Peyer's patch (tissue), 4 donors: ENCODE data around the gene GHRHR. TPM values are rescaled to one million over a fixed set of nuclear protein-coding genes. Genes with fewer than 3 reads are reported as not detected.

ENCODE experiments used
- DNase-seq, 3 donors: peaks; one replicate each; pipeline ENCODE4 v3.0.0-alpha.2; 2017 to 2019
- H3K27ac ChIP-seq, 4 donors: fragments of 200-600 bp; sonication (generic); one replicate each; pipeline ENCODE4 v1.5.1; 2016 to 2019
- H3K27me3 ChIP-seq, 2 donors: fragments of 200-600 bp; sonication (generic); one replicate each; pipeline ENCODE4 v1.5.1; 2019
- H3K36me3 ChIP-seq, 3 donors: fragments of 200-600 bp; sonication (generic); one replicate each; pipeline ENCODE4 v1.5.1; 2016 to 2019
- H3K4me1 ChIP-seq, 4 donors: fragments of 200-600 bp; sonication (generic); one replicate each; pipeline ENCODE4 v1.5.1; 2016 to 2019
- H3K4me3 ChIP-seq, 4 donors: fragments of 200-600 bp; sonication (generic); 1 replicate in 3 of 4; 2 replicates in 1 of 4; pipeline ENCODE4 v1.5.1; 2016 to 2019; ENCODE audit warnings: mild to moderate bottlenecking in 1 of 4
- H3K9me3 ChIP-seq, 4 donors: fragments of 200-600 bp; sonication (generic); one replicate each; pipeline ENCODE4 v1.5.1; 2016 to 2019; ENCODE audit warnings: mild to moderate bottlenecking in 1 of 4
- CTCF ChIP-seq, 6 experiments: fragments of 450-650 bp in 4 of 6; fragments of 200-600 bp in 2 of 6; sonication (generic) in 1 of 6; IDR thresholded peaks; one replicate each; pipeline ENCODE4 v1.5.1; 2017 to 2019; ENCODE audit warnings: antibody characterized with exemption in 6 of 6, mild to moderate bottlenecking in 3 of 6, moderate library complexity in 1 of 6
- POLR2A ChIP-seq, 2 donors: fragments of 450-650 bp; IDR thresholded peaks; one replicate each; pipeline ENCODE4 v1.5.1; 2017; ENCODE audit warnings: antibody characterized with exemption in 2 of 2, mild to moderate bottlenecking in 2 of 2, moderate library complexity in 2 of 2
- total RNA-seq, 4 donors: library from RNA; depleted of rRNA; stranded (reverse); fragments of >200 nt; gene quantifications; one replicate each; pipeline ENCODE4 v1.1.0, GENCODE V29; 2016

GHRHR gene
- total RNA-seq, 4 donors from 2014 or later = not detected

- no peaks in the 10 kb centered on the region for H3K36me3 ChIP-seq
- H3K27me3 ChIP-seq = no peaks in the 10 kb centered on the region
- no peak for DNase-seq
- no peaks in the 10 kb centered on the region for H3K4me1 ChIP-seq
- H3K9me3 ChIP-seq = no peaks in the 10 kb centered on the region
- H3K4me3 ChIP-seq = no peak overlapping the region
- TF ChIP-seq POLR2A (IDR thresholded peaks at IDR 0.05) (no peak), CTCF (IDR thresholded peaks at IDR 0.05) (no peak)
- no peak overlapping the region for H3K27ac ChIP-seq
These were observed 32.5 kb downstream of the GHRHR start for GRCh38 chr7:30996256-30996655.

DNA sequence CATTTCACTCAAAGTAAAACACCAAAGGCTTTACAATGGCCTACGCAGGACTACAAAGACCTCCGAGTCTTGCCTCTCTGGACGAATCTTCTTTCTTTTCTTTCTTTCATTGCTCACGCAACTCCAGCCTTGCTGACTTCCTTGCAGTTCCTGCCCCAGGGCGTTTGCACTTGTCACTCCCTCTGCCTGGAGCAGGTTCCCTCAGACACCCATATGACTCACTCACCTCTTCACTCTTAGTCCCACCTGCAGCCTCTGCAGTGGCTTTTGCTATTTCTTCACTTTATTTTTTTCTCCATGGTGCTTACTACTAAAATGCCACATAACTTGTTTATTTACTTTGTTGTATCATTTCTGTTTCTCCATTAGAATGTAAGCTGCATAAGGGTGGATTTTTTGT, 33.1 kb downstream of the GHRHR start:
- Histone ChIP-seq H3K9me3 (no peaks in the 10 kb centered on the region), H3K36me3 (no peaks in the 10 kb centered on the region), H3K4me1 (no peaks in the 10 kb centered on the region), H3K27me3 (no peaks in the 10 kb centered on the region), H3K4me3 (no peak overlapping the region), H3K27ac (no peak overlapping the region)
- TF ChIP-seq POLR2A (IDR thresholded peaks at IDR 0.05) = no peak
- no peak for TF ChIP-seq CTCF (IDR thresholded peaks at IDR 0.05)
- DNase-seq = no peak

- H3K9me3 ChIP-seq = no peaks in the 10 kb centered on the region
These were observed 33.6 kb downstream of the GHRHR start for GRCh38 chr7:30997316-30997715.

GRCh38 chr7:30998180-30998579, 34.4 kb downstream of the GHRHR start:
- Histone ChIP-seq H3K4me1 (no peaks in the 10 kb centered on the region), H3K27ac (no peak overlapping the region), H3K4me3 (no peak overlapping the region), H3K36me3 (no peaks in the 10 kb centered on the region), H3K27me3 (no peaks in the 10 kb centered on the region), H3K9me3 (no peaks in the 10 kb centered on the region)
- TF ChIP-seq POLR2A (IDR thresholded peaks at IDR 0.05) = no peak
- no peak for DNase-seq

More at GRCh38 chr7:30997316-30997715, 33.6 kb downstream of the GHRHR start:
- no peak overlapping the region for H3K4me3 ChIP-seq
- H3K27ac ChIP-seq = no peak overlapping the region
- H3K27me3 ChIP-seq = no peaks in the 10 kb centered on the region
- no peaks in the 10 kb centered on the region for H3K36me3 ChIP-seq
- TF ChIP-seq POLR2A (IDR thresholded peaks at IDR 0.05) = no peak
- TF ChIP-seq CTCF (IDR thresholded peaks at IDR 0.05) = no peak
- DNase-seq = no peak
- no peaks in the 10 kb centered on the region for H3K4me1 ChIP-seq

- no peaks in the 10 kb centered on the region for H3K9me3 ChIP-seq
- H3K27me3 ChIP-seq = no peaks in the 10 kb centered on the region
- H3K36me3 ChIP-seq = no peaks in the 10 kb centered on the region
- no peaks in the 10 kb centered on the region for H3K4me1 ChIP-seq
- no peak overlapping the region for H3K27ac ChIP-seq
- H3K4me3 ChIP-seq = no peak overlapping the region
- DNase-seq = no peak
- TF ChIP-seq POLR2A (IDR thresholded peaks at IDR 0.05) = no peak
- TF ChIP-seq CTCF (IDR thresholded peaks at IDR 0.05) = no peak
These were observed 36.5 kb downstream of the GHRHR start for GRCh38 chr7:31000161-31000693.

- no peaks in the 10 kb centered on the region for H3K9me3 ChIP-seq
- no peaks in the 10 kb centered on the region for H3K36me3 ChIP-seq
- H3K4me3 ChIP-seq = no peak overlapping the region
- no peak overlapping the region for H3K27ac ChIP-seq
- TF ChIP-seq POLR2A (IDR thresholded peaks at IDR 0.05) = no peak
- no peak for TF ChIP-seq CTCF (IDR thresholded peaks at IDR 0.05)
- DNase-seq = no peak
- no peaks in the 10 kb centered on the region for H3K4me1 ChIP-seq
- no peaks in the 10 kb centered on the region for H3K27me3 ChIP-seq
These were observed 37.0 kb downstream of the GHRHR start for GRCh38 chr7:31000779-31001178.
